Stimulated activated CD8-positive, alpha-beta memory T cell treated with anti-CD3 and anti-CD28 coated beads, Interleukin-2, amount 100 ng/mL, for 48 hours (primary cell): Measurements from ENCODE around the gene MICAL2.

Source experiments
- DNase-seq, 2 donors: peaks; one replicate each; pipeline ENCODE4 v3.0.0-alpha.2; 2020; ENCODE audit warnings: low read depth in 2 of 2

Gene MICAL2

DNA sequence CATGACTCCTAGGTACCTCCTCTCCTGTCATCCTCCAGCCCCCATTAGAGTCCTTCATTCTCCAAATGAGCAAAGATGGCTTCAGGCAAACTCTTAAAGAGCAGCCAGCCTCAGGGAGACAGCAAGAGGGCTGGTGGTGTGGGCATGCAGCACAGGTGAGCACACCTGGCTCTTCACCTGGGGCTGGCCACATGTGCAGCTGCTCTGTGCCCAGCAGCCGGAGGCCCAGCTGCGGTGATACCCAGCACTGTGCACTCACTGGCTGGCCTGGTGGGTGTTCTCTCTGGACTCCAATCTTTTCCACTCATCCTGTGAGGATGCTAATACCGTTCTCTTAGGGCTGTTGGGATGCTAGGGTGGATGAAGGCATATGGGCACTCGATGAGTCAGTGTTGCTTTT is 160.9 kb downstream of the MICAL2 start:
- no peak for DNase-seq

DNA sequence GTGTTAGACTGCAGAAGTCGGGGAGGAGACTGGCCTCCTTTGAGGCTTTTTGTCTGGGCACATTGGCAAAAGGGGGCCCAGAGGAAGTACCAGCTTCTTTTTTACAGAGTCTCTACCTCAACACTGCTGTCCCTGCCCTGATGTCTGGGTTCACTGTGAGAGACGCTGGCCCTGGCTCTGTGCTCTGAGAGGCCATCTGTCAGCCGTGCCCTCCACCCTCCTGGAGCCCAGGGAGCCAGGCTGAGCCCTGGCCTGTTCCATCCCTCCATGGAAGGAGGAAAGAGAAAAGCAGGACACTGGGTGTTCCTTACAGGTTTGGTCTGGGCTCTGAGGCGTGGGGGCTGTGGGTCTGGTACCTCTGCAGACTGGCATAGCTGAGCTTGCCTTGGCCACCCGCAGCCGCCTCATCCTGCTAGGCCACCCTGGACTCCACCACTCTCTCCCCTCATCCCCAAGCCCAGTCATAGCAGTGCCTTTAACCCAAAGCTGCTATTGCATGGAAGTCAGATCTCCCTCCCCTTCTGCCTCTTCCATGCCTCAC is 161.5 kb downstream of the MICAL2 start:
- no peak for DNase-seq

DNA sequence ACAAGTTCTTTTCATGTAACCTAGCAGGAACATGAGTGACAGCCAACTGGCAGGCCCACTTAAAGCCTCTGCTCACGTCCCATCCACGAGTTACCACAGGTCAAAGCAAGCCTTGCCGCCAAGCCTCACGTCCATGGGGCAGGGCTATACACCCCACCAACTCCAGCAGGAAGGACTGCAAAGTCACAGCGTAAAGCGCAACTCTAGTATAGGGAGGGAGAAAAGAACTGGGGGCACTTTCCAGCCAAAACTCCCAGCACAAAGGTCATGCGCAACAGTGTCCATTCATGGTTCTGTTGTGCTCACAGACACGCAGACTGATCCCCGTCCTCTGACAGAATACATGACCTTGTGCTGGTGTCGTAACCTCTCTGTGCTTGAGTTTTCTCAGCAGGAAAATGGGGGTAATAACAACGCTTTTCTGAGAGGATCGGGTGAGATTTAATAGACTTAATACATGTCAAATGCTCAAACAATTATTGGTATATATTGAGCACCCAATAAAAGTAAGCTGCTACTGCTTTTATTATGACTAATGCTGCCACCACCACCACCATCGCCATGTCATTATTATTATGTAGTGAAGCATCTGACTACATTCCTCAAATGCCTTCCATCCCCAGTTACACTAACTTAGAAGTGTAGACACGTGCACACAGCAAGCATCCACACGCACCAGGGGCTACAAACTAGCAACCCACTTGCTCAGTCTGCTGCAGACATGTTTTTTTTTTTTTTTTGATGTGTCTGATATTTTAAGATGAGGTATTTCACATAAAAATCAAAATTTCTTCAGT is 162.6 kb downstream of the MICAL2 start:
- DNase-seq: no peak

DNA sequence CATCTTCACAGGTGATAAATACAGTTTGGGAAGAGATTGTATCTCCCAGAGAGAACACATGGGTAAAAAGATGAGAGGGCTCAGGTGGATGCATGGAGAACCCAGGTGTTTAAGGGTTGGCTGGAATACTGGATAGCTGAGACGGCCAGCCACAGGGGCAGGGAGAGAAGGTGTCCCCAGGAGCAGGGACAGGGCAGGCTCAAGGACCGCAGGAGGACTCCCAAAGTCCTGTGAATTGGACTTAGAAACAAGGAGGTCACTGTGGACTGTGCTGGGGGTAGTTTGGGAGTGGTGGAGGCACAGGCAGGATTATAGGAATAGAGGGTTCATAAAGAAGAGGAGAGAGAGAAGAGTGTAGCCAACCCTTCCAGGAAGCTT is 163.2 kb downstream of the MICAL2 start:
- no peak for DNase-seq

DNA sequence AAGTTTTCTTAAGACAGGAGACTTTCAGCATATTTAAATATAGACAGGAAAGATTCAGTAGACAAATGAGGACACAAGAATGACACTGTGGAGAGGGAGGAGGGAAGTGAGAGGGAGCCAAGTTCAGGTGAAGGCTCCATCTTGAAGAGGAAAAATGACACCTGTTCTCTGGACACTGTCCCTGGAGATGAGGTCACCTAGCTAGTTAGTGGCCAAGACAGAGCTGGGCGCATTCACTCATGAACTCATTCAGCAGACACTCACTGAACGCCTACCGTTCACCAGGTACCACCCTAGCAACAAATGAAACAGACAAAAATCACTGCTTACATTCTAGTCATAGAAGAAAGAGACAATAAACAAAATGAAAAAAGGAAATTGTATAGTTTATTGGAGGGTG is 163.7 kb downstream of the MICAL2 start:
- DNase-seq: no peak

DNA sequence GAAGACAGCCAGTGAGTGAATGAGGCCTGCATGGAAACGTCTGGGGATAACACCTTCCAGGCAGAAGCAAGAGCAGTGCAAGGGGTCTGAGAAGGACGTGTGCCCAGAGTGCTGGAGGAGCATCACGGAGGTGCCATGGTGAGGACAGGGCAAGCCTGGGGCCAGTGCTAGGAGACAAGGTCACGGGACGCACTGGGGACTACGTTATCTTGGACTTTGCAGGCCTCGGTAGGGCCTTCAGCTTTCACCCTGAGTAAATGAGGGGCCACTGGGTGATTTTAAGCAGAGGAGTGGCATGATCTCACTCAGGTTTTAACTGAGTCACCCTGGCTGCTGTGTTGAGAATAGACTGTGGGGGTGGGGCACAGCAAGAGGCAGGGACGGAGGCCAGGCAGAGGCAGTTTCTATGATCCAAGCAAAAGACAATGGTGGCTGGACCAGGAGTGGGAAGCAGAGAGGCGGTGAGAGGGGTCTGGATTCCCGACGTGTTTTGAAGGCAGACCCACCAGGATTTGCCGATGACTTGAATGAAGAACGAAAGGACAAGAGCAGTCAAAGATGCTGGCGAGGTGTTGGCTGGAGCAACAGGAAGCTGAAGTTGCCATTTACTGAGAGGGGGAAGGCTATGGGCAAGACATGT is 164.3 kb downstream of the MICAL2 start:
- no peak for DNase-seq

DNA sequence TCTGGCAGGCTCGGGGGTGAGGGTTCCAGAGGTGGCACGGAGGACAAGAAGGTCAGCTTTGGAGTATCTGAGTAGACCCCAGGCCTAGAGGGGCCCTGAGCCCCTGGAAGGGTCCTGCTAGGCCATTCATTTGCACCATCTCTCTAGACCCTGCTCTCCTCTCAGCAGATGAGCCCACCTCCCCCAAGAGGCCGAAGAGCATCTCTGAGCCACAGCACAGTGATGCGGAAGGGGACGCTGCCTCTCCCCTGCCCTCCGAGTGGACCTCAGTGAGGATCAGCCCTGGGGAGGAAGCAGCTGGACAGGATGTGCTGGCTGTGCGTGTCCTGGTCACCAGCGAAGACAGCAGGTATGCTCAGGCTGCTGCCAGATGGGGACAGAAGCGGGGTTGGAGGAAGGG is 165.4 kb downstream of the MICAL2 start:
- no peak for DNase-seq

DNA sequence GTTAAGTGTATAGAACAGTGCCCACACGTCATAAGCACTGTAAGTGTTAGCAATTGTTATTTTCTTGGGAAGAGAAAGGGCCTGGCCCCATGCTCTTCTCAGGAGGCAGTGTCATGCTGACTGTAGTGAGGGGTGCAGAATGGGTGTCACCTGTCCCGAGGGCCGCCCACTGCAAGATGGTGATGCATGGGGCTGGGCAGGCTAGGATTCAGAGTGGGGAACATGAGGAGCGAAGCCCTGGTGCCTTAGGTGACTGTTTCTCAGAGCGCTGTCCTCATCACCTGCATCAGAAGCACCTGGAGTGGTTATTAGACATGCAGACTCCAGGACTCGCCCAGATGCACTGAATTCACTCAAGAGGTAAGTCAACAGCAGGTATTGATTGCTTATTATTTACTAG is 166.0 kb downstream of the MICAL2 start:
- no peak for DNase-seq

DNA sequence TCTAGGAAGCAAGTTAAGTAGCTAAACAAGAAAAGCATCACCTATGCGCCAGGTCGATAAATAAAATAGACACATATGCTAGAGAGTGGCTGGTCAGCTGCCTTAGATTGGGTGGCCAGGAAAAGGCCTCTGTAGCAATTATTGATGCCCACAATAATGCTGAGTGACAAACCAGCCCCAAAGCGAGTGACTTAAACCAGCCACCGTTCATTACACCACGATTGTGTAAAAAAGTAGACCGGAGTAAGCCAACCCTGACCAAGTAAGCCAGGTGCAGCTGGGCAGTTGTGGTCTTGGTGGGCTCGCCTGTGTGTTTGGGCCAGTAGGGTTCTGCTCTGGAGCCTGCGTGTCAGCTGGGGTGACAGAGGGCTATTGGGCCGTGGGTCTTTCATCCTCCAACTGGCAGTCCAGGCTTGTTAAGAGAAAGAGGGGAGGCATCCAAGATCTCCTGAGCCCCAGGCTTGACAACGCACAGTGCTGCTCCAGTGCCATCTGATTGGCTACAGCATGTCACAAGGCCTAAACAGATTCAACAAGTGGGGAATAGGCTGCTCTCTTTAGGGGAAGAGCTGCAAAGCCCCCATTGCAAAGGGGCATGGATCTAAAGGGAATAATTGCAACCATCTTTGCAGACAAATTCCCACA is 166.6 kb downstream of the MICAL2 start:
- DNase-seq: no peak

DNA sequence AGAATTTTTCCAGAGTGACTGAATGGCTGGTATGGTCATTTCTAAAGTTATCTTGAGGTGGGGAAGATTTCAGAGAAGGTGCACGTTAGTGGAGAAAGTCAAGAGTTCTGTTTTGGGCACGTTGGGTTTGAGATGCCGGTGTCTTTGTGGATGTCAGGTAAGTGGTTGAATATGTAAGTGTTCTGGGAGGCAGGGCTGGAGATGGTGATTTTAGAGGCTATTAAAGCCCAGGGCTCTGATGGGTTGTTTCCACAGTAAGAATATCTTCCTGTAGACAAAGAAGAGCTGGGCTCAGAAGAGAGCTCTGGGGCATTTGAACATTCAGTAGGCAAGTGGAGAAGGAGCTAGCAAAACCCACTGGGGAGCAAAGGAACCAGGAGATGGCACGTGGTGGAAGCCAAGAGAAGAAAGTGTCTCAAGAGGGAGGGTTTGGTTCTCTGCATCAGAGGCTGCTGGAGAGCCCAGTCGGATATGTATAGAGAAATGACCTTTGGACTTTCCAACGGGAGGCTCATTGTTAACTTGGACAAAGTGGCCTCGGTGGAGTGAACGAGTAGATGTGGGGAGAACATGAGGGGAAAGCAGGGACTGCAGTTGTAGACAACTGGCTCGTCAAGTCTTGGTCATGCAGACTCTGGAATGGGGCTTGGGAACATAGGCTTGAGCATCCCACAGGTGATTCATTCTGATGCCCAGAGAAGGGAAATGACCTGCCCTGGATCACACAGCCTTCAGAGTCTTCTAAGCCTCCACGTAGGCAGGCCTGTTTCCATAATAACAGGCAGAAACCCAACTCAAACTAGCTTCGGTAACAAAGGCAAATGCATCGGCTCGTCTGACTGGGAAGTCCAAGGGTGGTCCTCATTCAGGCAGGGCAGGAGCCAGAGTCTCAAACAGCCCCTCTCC is 168.6 kb downstream of the MICAL2 start:
- DNase-seq: no peak

DNA sequence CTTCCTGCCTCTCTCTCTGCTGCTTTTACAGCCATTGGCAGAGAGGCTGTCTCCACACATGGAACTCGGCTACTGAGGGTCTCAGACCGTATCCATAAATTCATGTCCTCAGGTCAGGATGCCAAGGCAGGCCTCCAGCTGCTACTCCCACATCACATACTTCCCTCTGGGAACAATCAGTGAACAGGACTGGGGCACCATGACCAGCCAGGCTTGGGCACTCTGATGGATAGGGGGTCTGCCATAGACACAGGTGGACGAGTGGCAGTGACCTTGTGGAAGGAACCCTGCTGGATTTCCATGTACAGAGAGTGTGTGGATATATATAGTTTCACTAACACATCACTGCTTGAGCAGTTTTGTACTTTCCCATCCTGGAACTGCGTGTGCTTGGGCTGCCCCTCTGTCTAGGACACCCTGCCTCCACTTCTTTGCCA is 169.3 kb downstream of the MICAL2 start:
- no peak for DNase-seq

DNA sequence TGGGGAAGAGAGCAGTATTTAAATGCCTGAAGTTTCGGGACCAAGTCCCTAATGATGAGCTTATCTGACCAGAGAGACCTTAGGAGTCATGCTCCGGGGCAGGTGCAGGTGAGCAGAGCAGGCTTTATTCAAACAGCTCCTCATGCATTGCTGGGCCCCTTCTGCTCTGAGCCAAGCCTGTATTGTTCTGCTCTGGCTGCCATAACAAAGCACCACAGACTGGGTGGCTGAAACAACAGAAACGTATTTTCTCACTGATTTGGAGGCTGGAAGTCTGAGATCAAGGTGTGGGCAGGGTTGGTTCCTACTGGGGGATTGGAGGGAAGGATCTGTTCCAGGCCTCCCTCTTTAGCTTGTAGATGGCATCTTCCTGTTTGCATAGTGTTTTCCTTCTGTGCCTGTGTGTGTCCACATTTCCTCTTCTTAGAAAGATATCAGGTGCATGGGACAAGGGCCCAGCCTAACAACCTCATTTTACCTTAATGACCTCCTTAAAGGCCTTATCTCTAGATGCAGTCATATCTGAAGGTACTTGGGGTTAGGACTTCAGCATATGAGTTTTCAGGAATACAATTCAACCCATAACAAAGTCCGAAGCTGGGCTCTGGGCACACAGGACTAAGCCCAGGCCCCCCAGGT is 169.9 kb downstream of the MICAL2 start:
- DNase-seq: no peak

DNA sequence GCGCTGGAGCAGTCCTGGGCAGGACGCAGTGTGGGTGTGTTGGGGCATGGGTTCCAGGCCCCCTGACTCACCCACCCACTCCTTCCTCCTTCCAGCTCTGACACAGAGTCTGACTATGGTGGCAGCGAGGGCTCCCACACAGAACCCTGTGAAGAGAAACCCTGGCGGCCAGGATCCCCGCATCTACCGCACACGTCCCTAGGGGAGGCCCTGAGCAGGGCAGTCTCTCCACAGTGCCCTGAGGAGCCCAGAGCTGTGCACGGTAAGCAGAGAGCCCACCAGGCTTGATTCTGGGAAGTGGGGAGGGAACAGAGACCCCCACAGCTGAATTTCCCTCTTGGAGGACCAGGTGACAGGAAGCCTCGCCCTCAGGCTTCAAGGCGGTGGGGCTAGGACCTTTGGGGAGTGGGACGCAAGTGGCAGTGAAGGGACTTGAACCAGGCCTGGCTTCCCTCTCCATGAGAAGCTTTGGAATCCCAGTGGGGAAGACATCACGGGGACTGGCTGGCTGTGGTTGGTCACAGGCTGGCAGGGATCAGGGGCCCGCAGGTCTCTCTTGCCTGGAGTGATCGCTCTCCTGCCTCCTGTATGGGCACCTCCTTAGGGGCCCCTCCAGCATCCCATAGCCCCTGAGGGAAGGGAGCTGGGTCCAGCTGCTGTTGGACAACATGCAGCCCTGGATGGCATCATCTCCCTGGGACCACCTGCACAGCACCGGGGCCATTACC is 170.6 kb downstream of the MICAL2 start:
- no peak for DNase-seq

DNA sequence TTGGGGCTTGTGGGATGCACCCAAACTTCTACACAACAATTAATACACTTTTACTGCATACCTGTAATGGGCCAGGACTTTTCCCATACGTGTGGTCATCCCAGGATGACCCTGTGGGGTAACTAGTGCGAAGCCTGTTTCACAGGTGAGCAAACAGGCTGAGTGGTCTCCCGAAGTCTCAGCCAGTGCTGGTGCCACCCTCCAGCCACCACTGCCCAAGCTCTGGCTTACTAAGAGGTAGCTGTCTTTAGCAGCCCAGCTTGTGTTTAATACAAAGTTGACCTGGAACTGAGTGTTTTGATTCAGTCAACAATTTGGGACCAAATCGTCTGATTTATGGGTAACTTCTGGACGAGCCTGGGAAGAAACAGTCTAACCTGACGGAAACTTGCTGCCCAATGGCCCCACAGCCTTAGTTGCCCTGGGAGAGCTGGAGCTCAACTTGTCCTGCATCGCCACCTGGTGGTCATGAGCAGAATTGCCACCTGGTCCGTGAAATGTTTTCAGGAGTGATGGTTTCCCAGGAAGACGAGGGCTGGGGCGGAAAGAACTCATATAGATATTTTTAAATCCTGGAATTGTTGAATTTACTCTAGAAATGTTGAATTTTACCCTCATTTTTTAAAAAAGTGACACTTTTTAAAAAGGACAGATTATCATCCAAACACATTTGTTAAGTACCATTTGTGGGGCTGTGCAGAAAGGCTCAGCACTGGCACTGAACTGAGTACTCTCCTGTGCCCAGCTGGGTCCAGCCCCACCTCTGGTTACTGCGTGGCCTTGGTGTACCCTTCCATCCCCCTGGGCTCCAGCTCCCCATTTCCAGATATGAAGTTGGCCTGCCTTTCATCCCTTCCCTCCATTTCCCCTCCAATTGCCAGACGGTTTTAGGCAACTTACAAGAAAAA is 171.4 kb downstream of the MICAL2 start:
- DNase-seq: peak; percentile 48 to 72

DNA sequence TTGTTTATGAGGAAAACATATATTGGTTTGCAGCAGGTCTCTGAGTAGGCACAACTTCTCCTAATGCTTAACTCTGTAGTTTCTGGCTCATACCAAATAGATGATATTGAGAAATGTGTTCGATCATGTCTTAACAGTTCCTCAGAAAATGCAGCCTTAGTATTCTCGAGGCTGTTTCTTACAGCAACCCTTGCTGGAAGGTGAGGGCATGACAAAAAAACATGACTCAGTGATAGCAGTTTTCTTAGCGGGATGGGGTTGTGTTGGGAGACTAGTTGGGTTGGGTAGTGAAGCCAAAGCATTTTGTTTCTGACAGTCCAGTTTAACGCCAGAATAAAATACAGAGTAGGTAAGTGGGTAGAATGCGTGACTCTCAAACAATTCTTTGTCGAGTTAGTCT is 172.3 kb downstream of the MICAL2 start:
- no peak for DNase-seq

DNA sequence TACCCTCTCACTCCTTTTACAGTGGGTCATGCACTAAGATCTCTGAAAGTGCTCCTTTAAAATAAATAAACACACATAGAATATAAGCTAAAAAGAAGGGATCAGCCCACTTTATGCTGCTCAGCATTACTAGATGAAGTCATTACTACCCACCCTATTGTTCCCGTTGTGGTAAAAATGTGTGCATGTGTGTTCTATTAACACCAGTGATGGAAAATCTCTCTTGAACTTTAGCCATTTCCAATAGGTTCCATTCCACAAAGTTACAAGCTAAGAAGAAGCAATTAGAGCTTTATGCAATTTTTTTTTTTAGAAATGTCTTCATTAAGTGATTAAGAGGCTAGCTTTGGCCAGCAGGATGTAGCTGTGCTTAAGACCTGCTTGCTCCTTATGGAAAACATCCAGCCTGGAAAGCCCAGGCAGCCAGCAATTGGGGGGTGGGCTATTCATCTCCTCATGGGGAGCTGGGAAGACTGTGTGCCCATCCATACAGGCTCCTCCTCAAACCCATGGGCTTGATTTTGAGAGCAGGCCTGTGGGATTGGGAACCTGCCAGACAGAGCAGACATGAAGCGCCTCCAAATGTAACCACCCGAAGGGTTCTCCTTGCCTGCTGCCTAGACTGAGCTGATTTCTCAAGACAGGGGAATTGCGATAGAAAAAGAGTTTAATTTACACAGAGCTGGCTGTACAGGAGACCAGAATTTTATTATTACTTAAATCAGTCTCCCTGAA is 174.1 kb downstream of the MICAL2 start:
- no peak for DNase-seq

DNA sequence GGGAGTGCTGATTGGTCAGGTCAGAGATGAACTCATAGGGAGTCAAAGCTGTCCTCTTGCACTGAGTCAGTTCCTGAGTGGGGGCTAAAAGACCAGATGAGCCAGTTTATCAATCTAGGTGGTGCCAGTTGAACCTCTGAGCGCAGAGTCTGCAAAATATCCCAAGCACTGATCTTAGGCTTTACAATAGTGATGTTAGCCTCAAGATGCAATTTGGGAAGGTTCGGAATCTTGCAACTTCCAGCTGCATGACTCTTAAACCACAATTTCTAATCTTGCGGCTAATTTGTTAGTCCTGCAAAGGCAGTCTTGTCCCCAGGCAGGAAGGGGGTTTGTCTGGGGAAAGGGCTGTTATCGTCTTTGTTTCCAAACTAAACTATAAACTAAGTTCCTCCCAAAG is 174.7 kb downstream of the MICAL2 start:
- DNase-seq: no peak

DNA sequence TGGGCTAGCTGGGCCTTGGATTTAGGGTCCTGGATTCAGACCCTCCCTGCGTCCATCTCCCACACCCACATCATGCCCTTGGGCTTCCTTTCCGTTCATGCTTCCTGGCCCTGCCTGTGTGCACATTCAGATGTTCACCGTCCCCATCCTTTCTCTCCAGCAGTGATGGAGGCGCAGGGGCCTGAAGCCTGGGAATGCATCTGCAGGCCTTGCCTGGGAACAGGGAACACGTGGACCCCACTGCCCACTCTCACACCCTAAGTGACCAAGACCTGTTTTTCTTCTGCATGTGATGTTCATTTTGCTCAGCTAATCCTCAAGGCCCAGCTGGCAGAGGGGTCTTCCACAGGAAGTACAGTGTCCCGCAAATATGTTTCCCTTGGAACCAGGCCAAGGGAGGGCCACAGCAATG is 175.4 kb downstream of the MICAL2 start:
- no peak for DNase-seq

DNA sequence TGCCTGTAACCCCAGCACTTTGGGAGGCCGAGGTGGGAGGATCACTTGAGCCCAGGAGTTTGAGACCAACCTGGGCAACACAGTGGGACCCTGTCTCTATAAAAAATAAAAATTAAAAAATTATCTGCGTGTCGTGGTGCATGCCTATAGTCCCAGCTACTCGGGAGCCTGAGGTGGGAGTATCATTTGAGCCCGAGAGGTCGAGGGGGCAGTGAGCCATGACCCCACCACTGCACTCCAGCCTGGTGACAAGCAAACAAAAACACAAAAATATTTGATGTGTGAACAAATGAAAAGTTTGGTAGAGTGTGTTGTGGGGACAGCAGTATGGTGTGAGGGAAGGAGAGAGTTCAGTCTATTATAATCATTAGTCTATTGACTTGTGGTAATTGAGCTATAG is 176.2 kb downstream of the MICAL2 start:
- DNase-seq: no peak
